ENCODE results near the gene SNX9.

- TF ChIP-seq CTCF (IDR thresholded peaks at IDR 0.05) (no peak), POLR2AphosphoS5 (IDR thresholded peaks at IDR 0.05) (no peak), EP300 (IDR thresholded peaks at IDR 0.05) (no peak), POLR2A (IDR thresholded peaks at IDR 0.05) (no peak)
Observed at GRCh38 chr6:157832250-157832967, 9.4 kb downstream of the SNX9 start.
